ENCODE data around the gene SGCD. TPM values are rescaled to one million over a fixed set of nuclear protein-coding genes. Genes with fewer than 3 reads are reported as not detected.

SGCD gene
- total and polyA plus RNA-seq, 2 of the 4 experiments (the other 2 are of a cell fraction) = 5.8 to 10.6 TPM

DNA sequence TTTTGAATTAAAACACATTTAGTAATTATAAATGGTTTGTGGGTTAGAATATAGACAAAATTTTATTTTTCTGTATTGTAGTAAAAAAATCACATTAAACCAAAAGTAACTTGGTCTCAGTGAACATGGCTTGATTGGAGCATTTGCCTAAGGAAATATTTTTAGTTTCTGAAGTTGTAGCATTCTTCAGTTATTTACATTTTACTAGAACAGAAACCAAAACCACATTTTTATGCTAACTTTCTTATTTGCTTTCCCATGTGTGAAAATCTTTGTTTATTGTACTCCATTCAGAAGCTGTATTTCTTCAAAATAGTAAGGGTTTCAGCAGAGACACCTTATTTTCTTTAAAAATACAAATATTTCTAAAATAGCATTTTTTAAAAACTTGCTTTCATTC, 129.9 kb downstream of the SGCD start:
- POLR2A ChIA-PET (ENCODE audit: unreplicated experiment) = interaction anchor here (0.5 kb wide), 1 partner anchor 82 kb away, joined by 8 read pairs; no protein-coding TSS in a partner anchor
- no peak overlapping the region for H4K5ac ChIP-seq (ENCODE audit: low read depth, low read length)
- dilution Hi-C loops (cut with HindIII; ENCODE audit: low sequenced_read_pairs, unreplicated experiment) (no loop called here), intact Hi-C loops (cut with micrococcal nuclease) (no loop called here), in situ Hi-C loops (cut with MboI; ENCODE audit: low sequenced_read_pairs) (no loop called here)
- no peaks in the 10 kb centered on the region for H3K9me3 ChIP-seq (ENCODE audit: control insufficient read depth, insufficient read depth, low read length)
- no peaks in the 10 kb centered on the region for H3K27me3 ChIP-seq (ENCODE audit: control insufficient read depth, insufficient read depth, low read length)
- H2BK120ac ChIP-seq (ENCODE audit: low read depth, low read length) = no peak overlapping the region
- no peak overlapping the region for H3K27ac ChIP-seq (ENCODE audit: insufficient read depth, low read length)
- TF ChIP-seq MXI1 (IDR thresholded peaks at IDR 0.05; ENCODE audit: borderline replicate concordance, low read depth, low read length) = no peak
- no peak for TF ChIP-seq BHLHE40 (IDR thresholded peaks at IDR 0.05; ENCODE audit: low read depth, low read length)
- TF ChIP-seq FOS (IDR thresholded peaks at IDR 0.05; ENCODE audit: low read depth, low read length) = no peak
- TF ChIP-seq RAD21 (IDR thresholded peaks at IDR 0.05; ENCODE audit: low read length) = no peak
- TF ChIP-seq MAFK (IDR thresholded peaks at IDR 0.05; ENCODE audit: low read depth, low read length) = no peak
- no peak for TF ChIP-seq MAZ (IDR thresholded peaks at IDR 0.05; ENCODE audit: borderline replicate concordance, low read depth, low read length)
- TF ChIP-seq, protein P1, sequence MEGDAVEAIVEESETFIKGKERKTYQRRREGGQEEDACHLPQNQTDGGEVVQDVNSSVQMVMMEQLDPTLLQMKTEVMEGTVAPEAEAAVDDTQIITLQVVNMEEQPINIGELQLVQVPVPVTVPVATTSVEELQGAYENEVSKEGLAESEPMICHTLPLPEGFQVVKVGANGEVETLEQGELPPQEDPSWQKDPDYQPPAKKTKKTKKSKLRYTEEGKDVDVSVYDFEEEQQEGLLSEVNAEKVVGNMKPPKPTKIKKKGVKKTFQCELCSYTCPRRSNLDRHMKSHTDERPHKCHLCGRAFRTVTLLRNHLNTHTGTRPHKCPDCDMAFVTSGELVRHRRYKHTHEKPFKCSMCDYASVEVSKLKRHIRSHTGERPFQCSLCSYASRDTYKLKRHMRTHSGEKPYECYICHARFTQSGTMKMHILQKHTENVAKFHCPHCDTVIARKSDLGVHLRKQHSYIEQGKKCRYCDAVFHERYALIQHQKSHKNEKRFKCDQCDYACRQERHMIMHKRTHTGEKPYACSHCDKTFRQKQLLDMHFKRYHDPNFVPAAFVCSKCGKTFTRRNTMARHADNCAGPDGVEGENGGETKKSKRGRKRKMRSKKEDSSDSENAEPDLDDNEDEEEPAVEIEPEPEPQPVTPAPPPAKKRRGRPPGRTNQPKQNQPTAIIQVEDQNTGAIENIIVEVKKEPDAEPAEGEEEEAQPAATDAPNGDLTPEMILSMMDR (conservative IDR thresholded peaks at IDR 0.05; ENCODE audit: low read depth, low read length) = no peak
- no peak for TF ChIP-seq RCOR1 (IDR thresholded peaks at IDR 0.05; ENCODE audit: insufficient replicate concordance, low read length)
- no peaks in the 10 kb centered on the region for H3K4me1 ChIP-seq (ENCODE audit: control insufficient read depth, insufficient read depth, low read length)
- H2BK15ac ChIP-seq (ENCODE audit: low read depth, low read length) = no peak overlapping the region
- no peak overlapping the region for H3K9ac ChIP-seq (ENCODE audit: low read depth, low read length)
- CTCF ChIA-PET = interaction anchor here (1.8 kb wide), 1 partner anchor 10 kb away, joined by 4 read pairs; no protein-coding TSS in a partner anchor
- H4K8ac ChIP-seq (ENCODE audit: low read depth in 2 of 2, low read length in 2 of 2) = no peak overlapping the region
- H2BK5ac ChIP-seq (ENCODE audit: low read depth, low read length, poor library complexity, severe bottlenecking) = no peak overlapping the region
- H3K36me3 ChIP-seq (ENCODE audit: control insufficient read depth, insufficient read depth, low read length) = no peaks in the 10 kb centered on the region
- no peak overlapping the region for H2AFZ ChIP-seq (replicated peaks; ENCODE audit: low read length, poor library complexity)
- no peak overlapping the region for H3K18ac ChIP-seq (ENCODE audit: low read depth, low read length)
- H3K79me1 ChIP-seq (ENCODE audit: low read depth in 1 of 2, low read length in 2 of 2) = no peaks in the 10 kb centered on the region
- DNase-seq (no peak), ATAC-seq (ENCODE audit: low read depth) (peak; percentile 32; the same call in 1 of the 2 replicates)
- H3K9me1 ChIP-seq (ENCODE audit: insufficient read depth, low read length) = no peaks in the 10 kb centered on the region
- H3K56ac ChIP-seq (ENCODE audit: extremely low read depth, insufficient read depth, low read length) = no peak overlapping the region
- no peak overlapping the region for H2AK9ac ChIP-seq (replicated peaks; ENCODE audit: low read depth, low read length, poor library complexity)
- H3K4me3 ChIP-seq (ENCODE audit: insufficient read depth, low read depth, low read length) = no peak overlapping the region
- no peak overlapping the region for H3K23ac ChIP-seq (ENCODE audit: low read depth, low read length)
- no peaks in the 10 kb centered on the region for H4K20me1 ChIP-seq (ENCODE audit: insufficient read depth, low read length)
- no peak overlapping the region for H3K14ac ChIP-seq (replicated peaks; ENCODE audit: low read depth, low read length)
- peak overlapping the region; percentile 17 for H3K4me2 ChIP-seq (ENCODE audit: low read depth, low read length)
- no peak overlapping the region for H3K4ac ChIP-seq (ENCODE audit: low read depth, low read length)
- H4K91ac ChIP-seq (ENCODE audit: insufficient read depth, low read depth, low read length) = no peak overlapping the region
- no TSS peak for BruUV-seq (replicated peaks)
- H2BK20ac ChIP-seq (ENCODE audit: low read depth, low read length) = no peak overlapping the region
- H2AK5ac ChIP-seq (ENCODE audit: low read depth, low read length) = no peak overlapping the region

Measured in IMR-90 (cell line).